ENCODE data around the gene FAU.

The FAU gene

DNA sequence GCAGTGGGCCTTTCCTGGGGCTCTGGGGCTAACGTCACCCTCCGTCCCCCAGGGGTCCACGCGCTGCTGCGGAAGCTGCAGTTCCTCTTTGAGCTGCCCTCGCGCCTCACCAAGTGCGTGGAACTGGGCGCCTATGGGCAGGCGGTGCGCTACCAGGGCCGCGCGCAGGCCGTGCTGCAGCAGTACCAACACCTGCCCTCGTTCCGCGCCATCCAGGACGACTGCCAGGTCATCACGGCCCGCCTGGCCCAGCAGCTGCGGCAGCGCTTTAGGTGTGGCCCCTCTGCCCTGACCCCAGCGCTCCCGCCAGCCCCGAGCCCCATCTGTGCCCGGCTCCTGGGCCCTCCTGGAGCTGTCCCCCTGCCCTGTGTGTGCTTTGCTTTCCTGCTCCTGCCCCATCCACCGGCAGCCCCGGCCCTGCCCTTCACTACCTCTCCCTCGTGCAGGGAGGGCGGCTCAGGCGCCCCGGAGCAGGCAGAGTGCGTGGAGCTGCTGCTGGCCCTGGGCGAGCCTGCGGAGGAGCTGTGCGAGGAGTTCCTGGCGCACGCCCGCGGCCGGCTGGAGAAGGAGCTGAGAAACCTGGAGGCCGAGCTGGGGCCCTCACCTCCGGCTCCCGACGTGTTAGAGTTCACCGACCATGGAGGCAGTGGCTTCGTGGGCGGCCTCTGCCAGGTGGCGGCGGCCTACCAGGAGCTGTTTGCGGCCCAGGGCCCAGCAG is 14.0 kb downstream of the FAU start:
- no peak for DNase-seq (ENCODE audit: low read depth)

DNA sequence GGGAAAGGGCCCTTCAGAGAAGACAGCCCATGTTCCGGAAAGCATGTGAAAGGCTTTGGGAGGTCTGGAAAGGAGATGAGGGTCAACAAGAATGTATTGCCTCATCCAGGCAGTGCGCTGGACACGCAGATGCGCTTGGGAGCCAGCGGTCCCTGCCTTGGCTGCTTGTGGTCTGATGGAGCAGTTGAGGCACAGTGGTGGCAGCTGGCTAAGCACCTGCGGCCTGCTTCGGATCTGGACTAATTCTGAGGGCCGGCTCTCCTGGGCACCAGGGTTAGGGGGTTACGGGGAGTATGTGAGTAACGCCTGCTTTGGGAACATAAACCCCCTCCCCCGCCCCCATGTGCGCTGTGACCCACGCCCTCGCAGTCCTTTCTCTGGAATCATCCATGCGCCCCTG is 14.9 kb downstream of the FAU start:
- no peak for DNase-seq (ENCODE audit: low read depth)

DNA sequence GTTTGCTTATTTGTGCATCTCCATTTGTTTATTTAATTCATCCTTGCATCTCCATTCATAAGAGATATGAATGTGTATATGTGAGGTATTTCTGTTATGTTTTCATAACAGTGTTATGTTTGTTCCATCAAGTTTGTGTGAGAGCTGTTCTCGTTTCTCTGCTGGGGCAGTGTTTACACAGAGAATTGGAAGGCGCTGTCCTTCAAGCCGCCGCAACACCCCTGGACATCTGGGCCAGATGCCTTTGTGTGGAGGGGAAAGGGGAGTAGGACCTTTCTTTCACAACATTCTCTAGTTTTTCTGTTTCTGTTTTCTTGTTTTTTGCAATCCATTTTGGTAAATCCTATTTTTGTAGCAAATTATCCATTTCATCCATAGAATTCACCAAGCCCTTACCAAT is 17.3 kb downstream of the FAU start:
- DNase-seq (ENCODE audit: low read depth), result no peak

DNA sequence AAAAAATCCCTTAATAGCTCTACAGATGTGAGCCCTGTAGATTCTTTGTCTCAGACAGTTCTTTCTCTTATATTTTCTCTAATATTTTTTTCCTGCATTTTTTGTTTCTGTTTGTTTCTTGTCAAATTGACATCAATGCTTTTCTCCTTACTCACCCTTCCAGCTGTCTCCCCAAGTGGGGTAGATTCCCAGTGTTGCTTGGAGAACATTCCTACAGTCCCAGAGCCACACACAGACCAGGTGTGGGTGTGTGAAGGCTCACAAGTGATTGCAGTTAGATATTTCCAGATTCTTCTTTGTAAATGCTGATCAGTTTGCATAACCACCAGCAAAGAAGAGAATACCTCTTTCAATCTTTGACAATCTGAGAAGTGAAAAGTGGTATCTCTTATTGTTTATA is 18.5 kb downstream of the FAU start:
- no peak for DNase-seq (ENCODE audit: low read depth)

DNA sequence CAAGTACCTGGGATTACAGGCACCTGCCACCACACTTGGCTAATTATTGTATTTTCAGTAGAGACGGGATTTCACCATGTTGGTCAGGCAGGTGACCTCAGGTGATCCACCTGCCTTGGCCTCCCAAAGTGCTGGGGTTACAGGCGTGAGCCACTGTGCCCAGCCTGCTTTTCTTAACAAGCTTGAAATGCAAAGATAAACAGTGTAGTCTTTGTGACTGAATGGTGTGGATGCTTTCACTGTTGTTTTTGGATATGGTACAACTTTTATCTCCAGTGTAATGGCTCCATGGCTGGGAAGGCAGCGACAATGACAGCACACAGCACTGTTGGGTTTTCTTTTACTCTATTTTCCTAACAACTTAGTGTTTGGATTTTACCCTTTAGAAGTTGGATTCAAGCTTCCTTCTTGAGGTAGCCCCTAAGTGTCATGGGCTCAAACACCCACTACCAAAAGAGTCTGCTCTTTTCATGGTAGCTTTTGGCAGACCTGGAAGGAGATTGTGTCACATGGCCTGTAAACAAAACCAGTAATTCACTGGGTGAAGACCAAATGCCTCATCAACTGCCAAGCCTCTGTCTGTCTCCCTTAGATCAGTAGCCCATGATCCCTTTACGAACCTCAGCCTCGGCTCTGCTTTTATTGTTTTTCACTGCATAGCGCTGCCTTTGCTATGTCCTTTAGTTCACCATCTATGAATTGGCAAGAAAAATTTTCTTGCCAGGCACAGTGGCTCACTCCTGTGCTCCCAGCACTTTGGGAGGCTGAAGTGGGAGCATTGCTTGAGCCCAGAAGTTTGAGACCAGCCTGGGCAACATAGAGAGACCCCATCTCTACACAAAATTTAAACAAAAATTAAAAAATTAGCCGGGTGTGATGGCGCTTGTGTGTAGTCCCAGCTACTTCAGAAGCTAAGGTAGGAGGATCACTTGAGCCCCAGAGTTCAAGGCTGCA is 19.5 kb downstream of the FAU start:
- no peak for DNase-seq (ENCODE audit: low read depth)

DNA sequence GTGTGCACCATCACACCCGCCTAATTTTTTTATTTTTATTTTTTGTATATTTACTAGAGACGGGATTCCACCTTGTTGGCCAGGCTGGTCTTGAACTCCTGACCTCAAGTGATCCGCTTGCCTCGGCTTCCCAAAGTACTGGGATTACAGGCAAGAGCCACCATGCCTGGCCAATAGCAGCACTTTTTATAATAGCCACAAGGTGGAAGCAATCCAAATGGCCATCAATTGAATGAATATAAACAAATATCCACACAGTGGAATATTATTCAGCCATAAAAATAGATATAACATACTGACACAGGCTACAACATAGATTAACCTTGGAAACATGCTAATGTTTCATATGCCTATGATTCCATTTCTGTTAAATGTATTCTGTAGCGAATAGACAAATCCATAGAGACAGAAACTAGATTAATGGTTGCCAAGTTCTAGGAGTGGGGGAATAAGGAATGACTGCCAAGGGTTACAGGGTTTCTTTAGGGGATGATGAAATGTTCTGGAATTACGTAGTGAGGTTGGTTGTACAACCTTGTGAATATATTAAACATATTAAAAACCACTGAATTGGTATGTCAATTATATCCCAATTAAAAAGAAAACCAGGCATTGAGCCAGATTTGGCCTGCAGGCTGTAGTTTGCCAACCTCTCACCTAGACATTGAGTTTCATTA is 21.1 kb downstream of the FAU start:
- no peak for DNase-seq (ENCODE audit: low read depth)

DNA sequence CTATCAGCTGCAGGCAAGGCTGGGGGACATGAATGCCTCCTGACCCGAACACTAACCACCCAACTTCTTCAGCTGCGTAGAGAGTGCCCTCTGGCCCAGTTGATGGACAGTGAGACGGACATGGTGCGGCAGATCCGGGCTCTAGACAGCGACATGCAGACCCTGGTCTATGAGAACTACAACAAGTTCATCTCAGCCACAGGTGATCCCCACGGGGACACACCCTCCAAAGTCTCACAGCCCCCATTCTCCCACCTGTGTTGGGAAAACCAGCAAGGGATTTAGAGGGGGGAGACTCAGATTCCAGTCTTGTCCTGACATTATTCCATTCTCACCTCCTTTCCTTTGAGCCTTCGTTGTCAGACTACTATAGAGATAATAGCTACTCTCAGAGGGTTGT is 25.0 kb downstream of the FAU start:
- no peak for DNase-seq (ENCODE audit: low read depth)

DNA sequence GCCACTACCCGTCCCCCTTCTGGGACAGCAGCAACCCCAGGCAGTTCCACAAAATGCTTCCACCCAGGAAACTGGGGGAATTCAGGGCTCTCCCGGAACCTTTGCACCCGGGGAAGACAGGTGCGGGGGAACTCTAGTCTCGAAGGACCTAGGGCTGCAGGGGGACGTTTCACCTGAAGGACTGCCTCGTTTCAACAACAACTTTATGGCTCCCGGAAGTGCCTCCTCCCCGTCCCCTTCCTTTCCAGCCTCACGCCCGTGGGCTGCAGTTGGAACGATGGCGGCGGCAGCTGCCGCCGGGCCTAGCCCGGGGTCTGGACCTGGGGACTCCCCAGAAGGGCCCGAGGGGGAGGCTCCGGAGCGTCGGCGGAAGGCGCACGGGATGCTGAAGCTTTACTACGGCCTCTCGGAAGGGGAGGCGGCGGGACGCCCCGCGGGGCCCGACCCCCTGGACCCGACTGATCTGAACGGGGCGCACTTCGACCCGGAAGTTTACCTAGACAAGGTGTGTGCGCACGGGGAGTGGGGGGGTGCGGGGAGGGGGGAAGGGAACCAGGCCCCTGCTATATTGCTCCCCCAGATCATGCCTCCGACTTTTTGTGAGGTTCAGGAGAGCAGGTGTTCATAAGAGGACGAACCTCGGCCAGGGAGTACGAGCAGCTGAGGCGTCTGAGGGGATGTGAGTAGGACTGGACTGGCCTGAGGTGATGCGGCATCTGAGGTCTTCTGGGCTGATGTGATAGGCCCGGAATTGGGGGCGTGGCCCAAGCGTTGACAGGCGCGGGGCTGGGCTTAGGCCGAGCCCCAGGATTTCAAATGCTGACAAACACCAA is 25.7 kb downstream of the FAU start, which contains the start of gene VPS51:
Gene VPS51, plus strand, starts transcription at position 241 of the 833 bp plus-strand sequence. Its CDS starts 37 bp downstream, at position 278.
- DNase-seq (ENCODE audit: low read depth), result peak; percentile 74

DNA sequence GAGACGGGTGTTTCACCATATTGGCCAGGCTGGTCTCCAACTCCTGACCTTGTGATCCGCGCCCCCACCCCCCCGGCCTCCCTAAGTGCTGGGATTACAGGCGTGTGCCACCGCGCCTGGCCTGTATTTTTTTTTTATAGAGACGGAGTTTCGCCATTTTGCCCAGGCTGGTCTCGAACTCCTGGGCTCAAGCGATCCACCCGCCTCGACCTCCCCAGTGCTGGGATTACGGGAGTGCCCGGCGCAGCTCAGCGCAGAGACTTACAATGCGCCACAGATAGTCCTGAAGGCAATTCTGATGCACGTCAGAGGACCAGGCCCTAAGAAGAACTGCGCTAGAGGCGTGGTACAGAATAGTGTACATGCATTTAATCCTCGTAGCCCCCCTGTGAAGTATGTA is 26.5 kb downstream of the FAU start:
- no peak for DNase-seq (ENCODE audit: low read depth)

DNA sequence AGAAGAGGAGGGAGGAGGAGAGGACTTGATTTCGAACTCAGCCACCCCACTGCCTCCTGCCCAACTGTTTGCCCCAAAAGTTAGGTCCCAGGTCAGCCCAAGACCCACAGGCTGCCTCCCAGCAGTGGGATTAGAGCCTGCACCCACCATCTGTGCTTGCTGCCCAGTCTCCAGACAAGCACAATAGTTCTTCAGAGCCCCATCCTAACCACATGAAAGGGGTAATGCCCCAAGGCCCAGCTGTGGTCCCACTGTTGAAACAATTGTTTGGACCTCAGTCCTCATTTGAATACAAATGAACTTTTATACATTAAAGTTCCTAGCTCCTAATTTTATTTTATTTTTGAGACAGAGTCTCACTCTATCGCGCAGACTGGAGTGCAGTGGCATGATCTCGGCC is 31.3 kb downstream of the FAU start:
- DNase-seq (ENCODE audit: low read depth), result no peak

DNA sequence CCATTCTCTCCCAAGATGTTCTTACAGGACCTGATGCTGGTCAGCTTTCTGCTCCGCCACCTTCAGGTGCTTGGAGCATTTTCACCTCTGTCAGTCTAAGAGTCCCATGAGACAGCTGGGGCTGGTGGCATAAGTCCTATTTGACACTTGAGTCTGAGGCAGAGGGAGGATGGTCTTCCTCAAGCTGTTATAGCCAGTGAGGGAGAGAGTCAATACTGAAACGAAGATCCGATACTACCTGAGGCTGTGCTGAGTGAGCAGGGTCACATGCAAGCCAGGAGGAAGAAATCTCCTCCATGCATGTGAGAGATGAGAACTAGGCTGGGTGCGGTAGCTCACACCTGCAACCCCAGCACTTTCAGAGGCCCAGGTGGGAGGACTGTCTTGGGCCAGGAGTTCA is 32.3 kb downstream of the FAU start:
- no peak for DNase-seq (ENCODE audit: low read depth)

DNA sequence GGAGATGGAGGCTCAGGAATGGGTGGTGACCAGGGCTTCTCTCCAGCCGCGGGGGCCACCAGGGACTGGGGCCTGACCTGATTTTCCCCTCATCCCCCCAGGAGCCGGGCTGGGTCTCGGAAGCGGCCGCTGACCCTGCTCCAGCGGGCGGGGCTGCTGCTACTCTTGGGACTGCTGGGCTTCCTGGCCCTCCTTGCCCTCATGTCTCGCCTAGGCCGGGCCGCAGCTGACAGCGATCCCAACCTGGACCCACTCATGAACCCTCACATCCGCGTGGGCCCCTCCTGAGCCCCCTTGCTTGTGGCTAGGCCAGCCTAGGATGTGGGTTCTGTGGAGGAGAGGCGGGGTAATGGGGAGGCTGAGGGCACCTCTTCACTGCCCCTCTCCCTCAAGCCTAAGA is 34.1 kb downstream of the FAU start:
- DNase-seq (ENCODE audit: low read depth), result no peak

DNA sequence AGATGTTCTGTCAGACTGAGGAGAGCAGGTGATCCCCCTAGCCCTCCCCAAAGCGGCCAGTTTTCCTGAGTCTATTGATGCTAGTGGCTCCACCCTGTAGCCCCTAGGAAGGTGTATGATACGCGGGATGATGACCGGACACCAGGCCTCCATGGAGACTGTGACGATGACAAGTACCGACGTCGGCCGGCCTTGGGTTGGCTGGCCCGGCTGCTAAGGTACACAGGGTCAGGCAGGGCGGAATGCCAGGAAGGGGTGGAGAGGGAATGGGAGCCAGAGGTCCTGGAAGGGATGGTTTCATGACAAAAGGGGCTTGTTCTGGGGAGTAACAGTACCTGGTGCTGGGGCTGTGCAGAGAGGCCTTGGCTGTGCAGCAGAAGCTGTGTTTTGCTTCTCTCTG is 34.7 kb downstream of the FAU start:
- DNase-seq (ENCODE audit: low read depth), result no peak

DNA sequence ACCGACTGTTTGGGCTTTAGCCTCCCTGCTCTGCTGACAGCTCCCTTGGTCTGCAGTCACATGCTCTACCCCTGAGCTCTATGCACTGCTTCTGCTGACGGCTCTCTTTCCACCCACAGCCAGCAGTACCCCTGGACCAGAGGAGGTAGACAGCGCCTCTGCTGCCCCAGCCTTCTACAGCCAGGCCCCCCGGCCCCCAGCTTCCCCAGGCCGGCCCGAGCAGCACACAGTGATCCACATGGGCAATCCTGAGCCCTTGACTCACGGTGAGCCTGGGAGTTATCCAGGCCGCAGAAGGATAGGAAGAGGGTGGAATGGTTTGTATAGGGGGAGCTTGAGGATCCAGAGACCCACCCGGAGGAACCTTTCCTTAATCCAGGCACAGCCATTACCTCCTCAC is 35.1 kb downstream of the FAU start:
- DNase-seq (ENCODE audit: low read depth), result no peak

DNA sequence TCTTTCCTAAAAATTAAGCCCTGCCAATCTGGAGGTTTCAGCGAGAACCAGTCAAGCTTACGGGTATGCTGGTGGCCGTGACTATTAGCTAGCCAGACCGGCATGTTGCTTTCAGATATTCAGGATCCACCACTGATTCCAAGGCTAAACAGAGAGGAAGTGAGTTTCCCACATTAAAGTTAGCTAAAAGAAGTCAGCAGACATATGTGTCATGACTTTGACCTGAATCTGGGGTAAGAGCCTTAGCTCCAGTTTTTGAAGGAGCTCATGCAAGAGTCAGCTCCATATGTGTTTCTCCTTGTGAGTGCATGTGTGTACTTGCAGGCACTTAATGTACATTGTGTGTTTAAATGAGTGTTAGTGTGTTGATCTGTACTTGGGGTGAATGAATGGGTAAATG is 36.5 kb downstream of the FAU start:
- DNase-seq (ENCODE audit: low read depth), result no peak

DNA sequence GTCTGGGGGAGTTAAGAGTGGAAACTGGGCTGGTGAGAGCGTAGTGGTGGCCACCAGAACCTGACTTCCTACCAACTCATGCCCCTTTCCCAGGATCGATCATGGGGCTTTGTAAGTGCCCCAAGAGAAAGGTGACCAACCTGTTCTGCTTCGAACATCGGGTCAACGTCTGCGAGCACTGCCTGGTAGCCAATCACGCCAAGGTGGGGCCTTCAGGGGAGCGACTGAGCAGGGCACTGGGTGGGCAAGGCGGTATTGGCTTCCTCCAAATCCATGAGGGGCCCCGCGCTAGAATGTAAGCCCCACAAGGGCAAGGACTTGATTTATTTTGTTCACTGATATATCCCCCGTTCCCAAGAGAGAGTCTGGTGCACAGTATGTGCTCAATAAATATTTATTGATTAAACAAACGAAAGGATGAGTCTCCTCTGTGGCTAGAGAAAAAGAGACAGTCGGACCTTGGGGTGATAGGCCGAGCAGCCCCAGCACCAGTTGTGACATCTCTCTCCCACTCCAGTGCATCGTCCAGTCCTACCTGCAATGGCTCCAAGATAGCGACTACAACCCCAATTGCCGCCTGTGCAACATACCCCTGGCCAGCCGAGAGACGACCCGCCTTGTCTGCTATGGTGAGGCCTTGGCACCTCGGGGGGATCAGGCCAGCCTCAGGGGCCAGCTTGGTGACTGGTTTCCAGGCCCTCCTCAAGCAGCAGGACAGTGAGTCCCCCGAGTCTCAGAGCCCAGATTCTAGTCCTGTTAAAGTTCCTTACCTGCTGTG is 37.1 kb downstream of the FAU start:
- no peak for DNase-seq (ENCODE audit: low read depth)

DNA sequence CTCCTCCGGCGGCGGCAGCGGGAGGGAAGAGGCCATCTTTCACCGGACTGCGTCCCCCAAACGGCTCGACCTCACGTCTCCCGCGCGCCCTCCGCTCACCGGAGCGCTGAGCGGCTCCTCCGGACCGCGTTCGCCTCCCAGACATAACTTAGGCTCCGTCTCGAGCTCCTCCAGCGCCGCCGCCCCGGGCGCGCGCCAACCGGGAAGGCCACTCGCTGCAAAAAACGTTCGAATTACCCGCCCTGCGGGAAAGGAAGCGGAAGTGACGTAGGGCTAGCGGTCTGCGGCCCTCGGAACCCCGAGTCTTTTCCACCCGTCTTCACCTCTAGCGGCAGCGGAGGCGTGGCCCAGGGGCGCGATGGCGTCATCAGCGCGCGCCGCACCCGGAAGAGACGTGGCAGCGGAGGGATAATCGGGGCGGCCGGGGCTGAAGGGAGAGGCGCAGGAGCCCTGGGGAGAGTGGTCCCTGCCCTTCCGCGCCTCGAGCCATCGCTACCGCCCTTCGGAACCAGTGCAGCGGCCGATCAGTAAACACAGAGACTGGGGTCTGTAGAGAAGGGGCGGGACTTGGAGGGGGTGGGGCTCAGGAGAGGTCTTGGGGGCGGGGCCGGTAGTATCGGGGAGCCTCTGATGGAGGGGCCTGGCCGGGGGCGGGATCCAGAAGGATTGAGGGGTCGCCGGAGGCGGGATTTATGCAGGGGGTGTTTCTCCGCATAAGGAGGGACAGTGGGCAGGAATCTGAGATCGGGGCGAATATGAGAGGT is 37.9 kb downstream of the FAU start, which contains the start of the genes CDCA5 and ZFPL1:
Gene CDCA5, minus strand, starts transcription at position 207 of the 764 bp plus-strand sequence. Its CDS starts 62 bp downstream, at position 145.
Gene ZFPL1, plus strand, starts transcription at position 389 of the 764 bp plus-strand sequence. CDS start 477 bp downstream, outside the sequence.
- DNase-seq (ENCODE audit: low read depth), result peak; percentile 95

DNA sequence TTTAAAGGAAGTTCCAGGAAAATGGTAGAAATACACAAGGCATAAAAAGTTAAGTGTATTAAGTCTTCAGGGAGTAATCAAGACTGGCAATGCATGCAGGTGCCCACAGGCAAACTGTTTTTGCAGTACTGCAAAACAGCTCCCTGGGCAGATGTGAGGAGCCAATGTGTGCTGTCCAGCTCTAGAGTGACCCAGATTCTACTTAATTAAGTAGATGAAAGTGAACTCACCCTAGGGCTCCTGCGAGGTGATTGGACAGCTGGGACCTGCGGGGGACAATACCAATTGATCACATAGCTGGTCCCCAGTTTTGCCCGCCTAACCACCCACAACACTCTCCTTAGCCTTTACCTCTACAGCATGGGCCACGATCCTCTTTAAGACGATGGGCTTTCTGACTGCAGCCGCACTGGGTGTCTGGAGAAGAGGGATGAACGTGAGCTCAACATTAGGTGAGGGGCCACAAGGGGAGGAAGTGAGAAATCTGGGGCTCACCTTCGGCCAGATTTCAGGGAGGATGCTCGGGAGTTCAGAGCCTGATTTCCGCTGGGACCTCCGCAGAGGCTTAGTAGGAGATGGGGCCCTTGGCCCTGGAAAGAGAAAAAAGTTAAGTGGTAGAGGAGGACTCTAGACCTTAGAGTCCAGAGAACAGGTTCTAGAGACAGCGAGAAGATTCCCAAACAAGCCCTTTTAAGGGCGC is 38.6 kb downstream of the FAU start:
- DNase-seq (ENCODE audit: low read depth), result no peak

DNA sequence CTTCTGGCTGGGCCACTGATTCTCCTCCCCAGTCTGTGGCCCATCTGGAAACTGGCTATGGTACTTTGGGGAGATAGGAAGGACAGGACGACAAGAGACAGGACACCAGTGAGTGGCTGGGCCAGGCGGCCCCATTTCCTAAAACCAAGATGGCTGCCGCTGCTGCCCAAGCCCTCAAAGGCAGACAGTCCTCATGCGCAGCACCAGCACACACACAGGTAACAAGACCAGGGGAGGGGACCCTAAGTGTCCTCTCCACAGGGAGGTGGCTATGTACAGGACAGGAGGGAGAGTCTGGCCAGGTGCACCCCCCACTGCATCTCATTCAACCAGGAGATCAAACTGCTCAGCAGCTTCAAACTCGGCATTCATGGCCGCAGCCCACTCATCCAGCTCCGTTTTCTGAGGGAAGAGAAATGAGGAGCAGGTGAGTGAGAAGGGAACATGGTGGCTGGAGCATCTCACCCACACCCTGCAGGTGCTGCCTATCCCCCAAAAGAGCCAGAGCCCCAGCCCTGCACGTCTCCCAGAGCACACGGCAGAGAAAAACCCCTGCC is 43.1 kb downstream of the FAU start:
- DNase-seq (ENCODE audit: low read depth), result no peak
